ENCODE measurements around the gene NOCT. TPM values are rescaled to one million over a fixed set of nuclear protein-coding genes. Genes with fewer than 3 reads are reported as not detected.

Gene NOCT
- total and polyA plus RNA-seq, 10 donors = 0.37 to 12.4 (median 4.1) TPM

DNA sequence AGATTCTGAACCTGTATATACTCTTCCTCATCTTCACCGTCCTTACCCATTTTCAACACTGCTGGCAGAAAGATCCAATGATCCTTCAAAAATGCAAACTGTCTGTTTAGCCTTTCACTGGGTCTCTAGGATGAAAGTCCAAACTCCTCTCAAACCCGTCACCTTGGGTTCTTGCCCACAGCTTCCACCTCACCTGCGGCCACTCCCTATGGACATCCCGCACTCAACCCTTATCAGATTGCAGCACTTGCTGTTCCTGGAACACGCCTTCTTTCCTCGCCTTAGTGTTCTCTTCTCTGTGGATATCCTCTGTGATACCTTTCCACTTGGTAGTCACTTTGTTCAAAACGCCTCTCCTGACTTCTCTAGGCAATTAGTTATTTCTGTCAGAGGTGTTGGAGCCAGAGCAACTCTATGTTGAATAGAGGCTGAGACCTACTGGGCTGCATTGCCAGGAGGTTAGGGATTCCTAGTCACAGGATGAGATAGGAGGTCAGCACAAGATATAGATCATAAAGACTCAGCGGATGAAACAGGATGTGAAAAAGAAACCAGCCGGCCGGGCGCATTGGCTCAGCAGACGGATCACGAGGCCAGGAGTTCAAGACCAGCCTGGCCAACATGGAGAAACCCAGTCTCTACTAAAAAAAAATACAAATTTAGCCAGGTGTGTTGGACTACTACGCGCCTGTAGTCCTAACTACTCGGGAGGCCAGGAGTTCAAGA lies 4.2 kb upstream of the NOCT start:
- TF ChIP-seq, protein P1, sequence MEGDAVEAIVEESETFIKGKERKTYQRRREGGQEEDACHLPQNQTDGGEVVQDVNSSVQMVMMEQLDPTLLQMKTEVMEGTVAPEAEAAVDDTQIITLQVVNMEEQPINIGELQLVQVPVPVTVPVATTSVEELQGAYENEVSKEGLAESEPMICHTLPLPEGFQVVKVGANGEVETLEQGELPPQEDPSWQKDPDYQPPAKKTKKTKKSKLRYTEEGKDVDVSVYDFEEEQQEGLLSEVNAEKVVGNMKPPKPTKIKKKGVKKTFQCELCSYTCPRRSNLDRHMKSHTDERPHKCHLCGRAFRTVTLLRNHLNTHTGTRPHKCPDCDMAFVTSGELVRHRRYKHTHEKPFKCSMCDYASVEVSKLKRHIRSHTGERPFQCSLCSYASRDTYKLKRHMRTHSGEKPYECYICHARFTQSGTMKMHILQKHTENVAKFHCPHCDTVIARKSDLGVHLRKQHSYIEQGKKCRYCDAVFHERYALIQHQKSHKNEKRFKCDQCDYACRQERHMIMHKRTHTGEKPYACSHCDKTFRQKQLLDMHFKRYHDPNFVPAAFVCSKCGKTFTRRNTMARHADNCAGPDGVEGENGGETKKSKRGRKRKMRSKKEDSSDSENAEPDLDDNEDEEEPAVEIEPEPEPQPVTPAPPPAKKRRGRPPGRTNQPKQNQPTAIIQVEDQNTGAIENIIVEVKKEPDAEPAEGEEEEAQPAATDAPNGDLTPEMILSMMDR (IDR thresholded peaks at IDR 0.05 in 8 of 11, conservative IDR thresholded peaks at IDR 0.05 in 3 of 11) = no peak
- TF ChIP-seq POLR2AphosphoS5 (IDR thresholded peaks at IDR 0.05) = no peak
- TF ChIP-seq POLR2A (IDR thresholded peaks at IDR 0.05) = no peak
- no peak overlapping the region for H3K27ac ChIP-seq
- peaks cover 0 to 6% (median 2%) of the 10 kb centered on the region in 8 donors for H3K9me3 ChIP-seq
- peaks cover 9 to 23% (median 17%) of the 10 kb centered on the region in 6 donors for H3K4me1 ChIP-seq
- intact Hi-C loops (cut with DNase I; ENCODE audit: low total_unique reads) = no loop called here
- WGBS, 5 donors = 83 to 88% (median 85%) methylated on average over 16 of the region's 16 CpGs
- H3K4me3 ChIP-seq = no peak overlapping the region
- no peaks in the 10 kb centered on the region for H3K27me3 ChIP-seq (replicated peaks in 1 of 7)
- no peak for DNase-seq
- no peaks in the 10 kb centered on the region for H3K36me3 ChIP-seq

DNA sequence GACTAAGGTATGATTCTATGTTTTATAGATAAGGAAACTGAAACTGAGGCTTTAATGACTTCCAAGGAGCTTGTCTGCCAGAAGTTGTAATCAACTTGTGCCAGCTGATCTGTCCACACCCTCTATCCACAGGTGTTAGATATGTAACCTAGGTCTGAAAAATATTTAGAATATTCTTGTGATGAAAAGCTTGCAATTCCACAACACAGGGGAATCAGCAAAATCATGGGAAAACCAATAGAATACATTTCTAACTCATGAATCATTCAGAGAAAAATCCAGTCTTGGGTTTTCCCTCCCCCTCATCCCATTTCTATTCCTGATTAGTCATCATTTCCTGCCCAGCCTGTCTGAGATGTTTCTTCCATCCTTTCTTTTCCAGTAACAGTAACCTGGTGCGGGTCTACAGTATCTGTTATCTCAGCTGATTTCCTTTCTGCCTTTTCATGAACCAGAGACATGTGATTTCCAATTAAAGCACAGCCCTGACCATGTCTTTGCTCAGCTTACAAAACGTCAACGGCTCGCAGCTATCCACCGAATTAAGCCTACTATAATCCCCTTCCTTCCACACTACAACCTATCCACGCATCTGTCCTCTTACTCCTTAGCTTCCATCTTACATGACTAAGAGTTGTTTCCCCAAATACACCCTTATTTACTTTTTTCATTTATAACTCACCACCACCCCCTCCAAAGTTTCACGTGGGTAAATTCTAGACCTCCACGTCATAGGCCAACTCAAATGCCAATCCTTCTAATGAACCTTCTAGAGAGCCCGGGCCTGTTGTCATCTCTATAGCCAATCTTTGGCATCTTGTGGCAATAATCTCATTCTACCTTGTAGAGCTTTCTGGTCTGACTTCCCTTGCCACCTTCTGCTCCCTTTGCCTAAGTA lies 961 bp upstream of the NOCT start:
- DNase-seq = no peak
- 24 to 51% (median 36%) methylated on average over 9 of the region's 9 CpGs for WGBS, 5 donors
- Histone ChIP-seq H3K9me3 (no peaks in the 10 kb centered on the region), H3K4me3 (peak overlapping the region; percentile 27 to 91 (median 75)), H3K4me1 (peaks cover 9 to 54% (median 45%) of the 10 kb centered on the region in 6 donors), H3K36me3 (no peaks in the 10 kb centered on the region), H3K27me3 (replicated peaks in 1 of 7) (no peaks in the 10 kb centered on the region), H3K27ac (peak overlapping the region; percentile 83 to 94 (median 90))
- intact Hi-C loops (cut with DNase I; ENCODE audit: low total_unique reads) = no loop called here
- TF ChIP-seq, protein P1 (IDR thresholded peaks at IDR 0.05 in 8 of 11, conservative IDR thresholded peaks at IDR 0.05 in 3 of 11) = no peak
- TF ChIP-seq POLR2AphosphoS5 (IDR thresholded peaks at IDR 0.05) (no peak), POLR2A (IDR thresholded peaks at IDR 0.05) (no peak)

DNA sequence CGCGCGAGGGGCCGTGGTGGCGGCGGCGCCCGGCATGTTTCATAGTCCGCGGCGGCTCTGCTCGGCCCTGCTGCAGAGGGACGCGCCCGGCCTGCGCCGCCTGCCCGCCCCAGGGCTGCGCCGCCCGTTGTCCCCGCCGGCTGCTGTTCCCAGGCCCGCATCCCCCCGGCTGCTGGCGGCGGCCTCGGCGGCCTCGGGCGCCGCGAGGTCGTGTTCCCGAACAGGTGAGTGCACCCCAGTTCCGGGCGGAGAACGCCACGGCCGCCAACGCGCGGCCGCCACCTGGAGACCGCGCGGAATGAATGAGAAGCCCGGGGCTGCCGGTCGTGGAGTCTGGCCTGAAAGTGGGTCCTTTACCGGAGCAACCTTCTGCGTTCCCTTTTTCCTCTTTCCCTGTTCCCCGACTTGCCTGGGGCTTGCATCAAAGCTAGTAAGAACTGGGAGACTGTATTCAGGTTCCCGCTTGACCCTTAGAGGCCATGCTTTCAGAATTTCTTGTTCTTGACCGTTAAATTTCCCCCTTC lies 429 bp downstream of the NOCT start:
- TF ChIP-seq POLR2AphosphoS5 (IDR thresholded peaks at IDR 0.05) (no peak), POLR2A (IDR thresholded peaks at IDR 0.05) (no peak)
- TF ChIP-seq, protein P1 (IDR thresholded peaks at IDR 0.05 in 8 of 11, conservative IDR thresholded peaks at IDR 0.05 in 3 of 11) = peak in 1 of 11 experiments; percentile 6
- no peaks in the 10 kb centered on the region for H3K9me3 ChIP-seq
- H3K36me3 ChIP-seq = peaks cover 0 to 7% (median 0%) of the 10 kb centered on the region in 6 donors
- DNase-seq = no peak
- peak overlapping the region; percentile 63 to 91 (median 75) for H3K4me3 ChIP-seq
- peak overlapping the region; percentile 83 to 94 (median 90) for H3K27ac ChIP-seq
- H3K4me1 ChIP-seq = peaks cover 9 to 66% (median 47%) of the 10 kb centered on the region in 6 donors
- intact Hi-C loops (cut with DNase I; ENCODE audit: low total_unique reads) = no loop called here
- 0 to 2% (median 0%) methylated on average over 19 to 55 of the region's 55 CpGs for WGBS, 5 donors
- no peaks in the 10 kb centered on the region for H3K27me3 ChIP-seq (replicated peaks in 1 of 7)

Data from spleen (tissue), 11 donors.